ENCODE results near the gene ENTPD6.
"Not testable (repeated sequence)": the region's sequence is repeated elsewhere in the genome, so short reads cannot be mapped to it uniquely, and the experiment has no call there.

The ENTPD6 gene

GRCh38 chr20:25258476-25258805 lies 62.9 kb downstream of the ENTPD6 start:
- Histone ChIP-seq H3K4me1 (ENCODE audit: control insufficient read depth, low read depth, low read length) (no peaks in the 10 kb centered on the region), H3K9ac (ENCODE audit: low read length) (no peak overlapping the region), H3K36me3 (ENCODE audit: control insufficient read depth, low read depth, low read length) (no peaks in the 10 kb centered on the region), H3K27ac (ENCODE audit: low read length) (no peak overlapping the region), H3K9me3 (ENCODE audit: control insufficient read depth, low read depth, low read length) (no peaks in the 10 kb centered on the region), H3K4me3 (ENCODE audit: low read length) (no peak overlapping the region), H3K27me3 (ENCODE audit: control insufficient read depth, insufficient read depth, low read length) (no peaks in the 10 kb centered on the region)

GRCh38 chr20:25258828-25259227 lies 63.3 kb downstream of the ENTPD6 start:
- no peaks in the 10 kb centered on the region for H3K27me3 ChIP-seq (ENCODE audit: control insufficient read depth, insufficient read depth, low read length)
- H3K9ac ChIP-seq (ENCODE audit: low read length) = no peak overlapping the region
- H3K4me3 ChIP-seq (ENCODE audit: low read length) = no peak overlapping the region
- no peaks in the 10 kb centered on the region for H3K4me1 ChIP-seq (ENCODE audit: control insufficient read depth, low read depth, low read length)
- H3K36me3 ChIP-seq (ENCODE audit: control insufficient read depth, low read depth, low read length) = no peaks in the 10 kb centered on the region
- H3K9me3 ChIP-seq (ENCODE audit: control insufficient read depth, low read depth, low read length) = no peaks in the 10 kb centered on the region
- H3K27ac ChIP-seq (ENCODE audit: low read length) = no peak overlapping the region

GRCh38 chr20:25259358-25259757 lies 63.8 kb downstream of the ENTPD6 start:
- H3K4me1 ChIP-seq (ENCODE audit: control insufficient read depth, low read depth, low read length) = no peaks in the 10 kb centered on the region
- H3K9me3 ChIP-seq (ENCODE audit: control insufficient read depth, low read depth, low read length) = no peaks in the 10 kb centered on the region
- H3K36me3 ChIP-seq (ENCODE audit: control insufficient read depth, low read depth, low read length) = no peaks in the 10 kb centered on the region
- no peak overlapping the region for H3K27ac ChIP-seq (ENCODE audit: low read length)
- no peak overlapping the region for H3K9ac ChIP-seq (ENCODE audit: low read length)
- no peak overlapping the region for H3K4me3 ChIP-seq (ENCODE audit: low read length)
- no peaks in the 10 kb centered on the region for H3K27me3 ChIP-seq (ENCODE audit: control insufficient read depth, insufficient read depth, low read length)

GRCh38 chr20:25259788-25260254 lies 64.3 kb downstream of the ENTPD6 start:
- Histone ChIP-seq H3K4me3 (ENCODE audit: low read length) (no peak overlapping the region), H3K9ac (ENCODE audit: low read length) (no peak overlapping the region), H3K27me3 (ENCODE audit: control insufficient read depth, insufficient read depth, low read length) (no peaks in the 10 kb centered on the region), H3K4me1 (ENCODE audit: control insufficient read depth, low read depth, low read length) (no peaks in the 10 kb centered on the region), H3K9me3 (ENCODE audit: control insufficient read depth, low read depth, low read length) (no peaks in the 10 kb centered on the region), H3K36me3 (ENCODE audit: control insufficient read depth, low read depth, low read length) (no peaks in the 10 kb centered on the region), H3K27ac (ENCODE audit: low read length) (no peak overlapping the region)

- not testable (repeated sequence) for H3K9me3 ChIP-seq (ENCODE audit: control insufficient read depth, low read depth, low read length); H3K27ac ChIP-seq (ENCODE audit: low read length); H3K4me1 ChIP-seq (ENCODE audit: control insufficient read depth, low read depth, low read length); H3K9ac ChIP-seq (ENCODE audit: low read length); H3K27me3 ChIP-seq (ENCODE audit: control insufficient read depth, insufficient read depth, low read length); H3K36me3 ChIP-seq (ENCODE audit: control insufficient read depth, low read depth, low read length); H3K4me3 ChIP-seq (ENCODE audit: low read length)
Measured at GRCh38 chr20:25260770-25261437, 65.4 kb downstream of the ENTPD6 start.

- H3K9ac ChIP-seq (ENCODE audit: low read length) = no peak overlapping the region
- peaks cover 26% of the 10 kb centered on the region for H3K36me3 ChIP-seq (ENCODE audit: control insufficient read depth, low read depth, low read length)
- H3K27me3 ChIP-seq (ENCODE audit: control insufficient read depth, insufficient read depth, low read length) = no peaks in the 10 kb centered on the region
- no peaks in the 10 kb centered on the region for H3K9me3 ChIP-seq (ENCODE audit: control insufficient read depth, low read depth, low read length)
- H3K4me3 ChIP-seq (ENCODE audit: low read length) = no peak overlapping the region
- H3K4me1 ChIP-seq (ENCODE audit: control insufficient read depth, low read depth, low read length) = no peaks in the 10 kb centered on the region
- H3K27ac ChIP-seq (ENCODE audit: low read length) = no peak overlapping the region
Measured at GRCh38 chr20:25269057-25269832, 73.7 kb downstream of the ENTPD6 start.

- no peaks in the 10 kb centered on the region for H3K27me3 ChIP-seq (ENCODE audit: control insufficient read depth, insufficient read depth, low read length)
- no peaks in the 10 kb centered on the region for H3K9me3 ChIP-seq (ENCODE audit: control insufficient read depth, low read depth, low read length)
- H3K36me3 ChIP-seq (ENCODE audit: control insufficient read depth, low read depth, low read length) = peaks cover 26% of the 10 kb centered on the region
- H3K4me3 ChIP-seq (ENCODE audit: low read length) = no peak overlapping the region
- H3K4me1 ChIP-seq (ENCODE audit: control insufficient read depth, low read depth, low read length) = no peaks in the 10 kb centered on the region
- no peak overlapping the region for H3K27ac ChIP-seq (ENCODE audit: low read length)
- H3K9ac ChIP-seq (ENCODE audit: low read length) = no peak overlapping the region
Measured at GRCh38 chr20:25269833-25270170, 74.3 kb downstream of the ENTPD6 start.

- Histone ChIP-seq H3K27ac (ENCODE audit: low read length) (no peak overlapping the region), H3K4me1 (ENCODE audit: control insufficient read depth, low read depth, low read length) (no peaks in the 10 kb centered on the region), H3K27me3 (ENCODE audit: control insufficient read depth, insufficient read depth, low read length) (no peaks in the 10 kb centered on the region), H3K36me3 (ENCODE audit: control insufficient read depth, low read depth, low read length) (peaks cover 30% of the 10 kb centered on the region), H3K9ac (ENCODE audit: low read length) (no peak overlapping the region), H3K4me3 (ENCODE audit: low read length) (no peak overlapping the region), H3K9me3 (ENCODE audit: control insufficient read depth, low read depth, low read length) (no peaks in the 10 kb centered on the region)
Measured at GRCh38 chr20:25270829-25271251, 75.3 kb downstream of the ENTPD6 start.

- Histone ChIP-seq H3K9me3 (ENCODE audit: control insufficient read depth, low read depth, low read length) (no peaks in the 10 kb centered on the region), H3K9ac (ENCODE audit: low read length) (no peak overlapping the region), H3K4me1 (ENCODE audit: control insufficient read depth, low read depth, low read length) (no peaks in the 10 kb centered on the region), H3K4me3 (ENCODE audit: low read length) (no peak overlapping the region), H3K27me3 (ENCODE audit: control insufficient read depth, insufficient read depth, low read length) (no peaks in the 10 kb centered on the region), H3K27ac (ENCODE audit: low read length) (no peak overlapping the region), H3K36me3 (ENCODE audit: control insufficient read depth, low read depth, low read length) (peaks cover 30% of the 10 kb centered on the region)
Measured at GRCh38 chr20:25271486-25272222, 76.1 kb downstream of the ENTPD6 start.

GRCh38 chr20:25272223-25273000 lies 76.9 kb downstream of the ENTPD6 start:
- H3K27ac ChIP-seq (ENCODE audit: low read length) = no peak overlapping the region
- H3K4me3 ChIP-seq (ENCODE audit: low read length) = no peak overlapping the region
- H3K27me3 ChIP-seq (ENCODE audit: control insufficient read depth, insufficient read depth, low read length) = no peaks in the 10 kb centered on the region
- H3K4me1 ChIP-seq (ENCODE audit: control insufficient read depth, low read depth, low read length) = no peaks in the 10 kb centered on the region
- no peaks in the 10 kb centered on the region for H3K9me3 ChIP-seq (ENCODE audit: control insufficient read depth, low read depth, low read length)
- H3K9ac ChIP-seq (ENCODE audit: low read length) = no peak overlapping the region
- peaks cover 35% of the 10 kb centered on the region for H3K36me3 ChIP-seq (ENCODE audit: control insufficient read depth, low read depth, low read length)

- Histone ChIP-seq H3K27me3 (ENCODE audit: control insufficient read depth, insufficient read depth, low read length) (no peaks in the 10 kb centered on the region), H3K9me3 (ENCODE audit: control insufficient read depth, low read depth, low read length) (no peaks in the 10 kb centered on the region), H3K4me3 (ENCODE audit: low read length) (no peak overlapping the region), H3K9ac (ENCODE audit: low read length) (no peak overlapping the region), H3K36me3 (ENCODE audit: control insufficient read depth, low read depth, low read length) (peaks cover 38% of the 10 kb centered on the region), H3K27ac (ENCODE audit: low read length) (no peak overlapping the region), H3K4me1 (ENCODE audit: control insufficient read depth, low read depth, low read length) (no peaks in the 10 kb centered on the region)
Measured at GRCh38 chr20:25273046-25273445, 77.5 kb downstream of the ENTPD6 start.

Data from iPS-18a (cell line).